ENCODE measurements around the gene OR52N4.
"Not testable (repeated sequence)": the region's sequence is repeated elsewhere in the genome, so short reads cannot be mapped to it uniquely, and the experiment has no call there.

Gene OR52N4

GRCh38 chr11:5753943-5754342 lies at the start of gene OR52N4:
Gene OR52N4, plus strand, starts transcription at chr11:5754243. Its CDS starts 498 bp downstream, at chr11:5754741.
- no peak for DNase-seq

DNA sequence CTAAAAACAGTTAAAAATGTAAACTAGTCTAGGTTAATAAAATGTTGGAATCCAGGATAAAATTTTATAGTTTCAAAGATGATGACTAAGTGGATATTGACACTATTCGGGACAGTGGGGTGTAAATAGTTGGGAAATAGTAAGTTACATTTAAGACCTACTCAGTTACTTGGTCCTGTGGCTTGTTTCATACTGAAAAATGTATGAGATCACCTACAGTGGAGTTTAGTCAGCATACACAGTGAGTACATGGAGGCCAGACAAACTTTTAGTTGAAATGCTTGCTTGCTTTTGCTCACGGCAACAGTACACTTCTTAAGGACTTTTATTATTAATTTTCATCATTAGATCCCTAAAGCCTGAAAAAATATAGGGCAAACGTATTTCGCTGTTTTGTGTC lies 48.4 kb upstream of the OR52N4 start:
- DNase-seq, result no peak

DNA sequence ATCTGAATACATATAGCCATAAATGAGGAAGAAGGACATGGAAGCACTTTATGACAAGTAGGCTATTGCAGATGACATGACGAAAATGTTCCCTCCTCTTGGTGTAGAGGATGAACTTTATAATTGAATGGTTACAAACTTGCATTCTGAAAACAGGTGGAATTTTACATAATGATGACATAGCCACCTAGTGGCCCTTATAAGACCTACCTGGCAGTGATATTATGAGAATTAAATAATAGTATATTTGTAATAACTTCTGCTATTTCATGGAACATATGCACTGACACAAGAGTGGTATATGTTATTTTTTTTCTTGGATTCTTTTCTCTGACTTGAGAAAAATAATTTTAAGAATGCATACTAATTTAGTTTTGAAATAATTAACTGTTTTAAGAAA lies 41.5 kb upstream of the OR52N4 start:
- DNase-seq, result no peak

DNA sequence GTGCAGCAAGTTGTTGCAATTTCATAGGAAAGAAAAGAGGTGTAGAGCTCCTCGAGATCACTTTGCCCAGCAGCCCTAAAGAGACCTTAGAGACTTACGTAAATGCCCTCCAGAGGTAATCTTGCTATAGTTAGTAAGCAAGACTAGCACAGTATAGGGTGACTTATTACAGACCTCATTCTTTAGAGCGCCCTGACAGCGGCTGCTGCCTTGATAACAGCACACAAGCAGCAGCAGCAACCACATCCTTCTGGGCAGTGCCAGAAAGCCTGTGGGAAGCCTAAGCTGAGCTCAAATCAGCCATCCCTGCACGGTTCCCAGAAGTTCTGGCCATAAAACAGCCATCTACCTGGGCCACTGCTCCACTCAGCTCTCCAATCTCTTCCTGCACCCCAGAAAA lies 40.3 kb upstream of the OR52N4 start:
- DNase-seq, result no peak

DNA sequence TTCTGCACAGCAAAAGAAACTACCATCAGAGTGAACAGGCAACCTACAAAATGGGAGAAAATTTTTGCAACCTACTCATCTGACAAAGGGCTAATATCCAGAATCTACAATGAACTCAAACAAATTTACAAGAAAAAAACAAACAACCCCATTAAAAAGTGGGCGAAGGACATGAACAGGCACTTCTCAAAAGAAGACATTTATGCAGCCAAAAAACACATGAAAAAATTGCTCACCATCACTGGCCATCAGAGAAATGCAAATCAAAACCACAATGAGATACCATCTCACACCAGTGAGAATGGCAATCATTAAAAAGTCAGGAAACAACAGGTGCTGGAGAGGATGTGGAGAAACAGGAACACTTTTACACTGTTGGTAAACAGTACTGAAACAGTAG lies 37.5 kb upstream of the OR52N4 start:
- not testable (repeated sequence) for DNase-seq

- DNase-seq, result no peak
Measured at GRCh38 chr11:5719703-5720495, 34.1 kb upstream of the OR52N4 start.

DNA sequence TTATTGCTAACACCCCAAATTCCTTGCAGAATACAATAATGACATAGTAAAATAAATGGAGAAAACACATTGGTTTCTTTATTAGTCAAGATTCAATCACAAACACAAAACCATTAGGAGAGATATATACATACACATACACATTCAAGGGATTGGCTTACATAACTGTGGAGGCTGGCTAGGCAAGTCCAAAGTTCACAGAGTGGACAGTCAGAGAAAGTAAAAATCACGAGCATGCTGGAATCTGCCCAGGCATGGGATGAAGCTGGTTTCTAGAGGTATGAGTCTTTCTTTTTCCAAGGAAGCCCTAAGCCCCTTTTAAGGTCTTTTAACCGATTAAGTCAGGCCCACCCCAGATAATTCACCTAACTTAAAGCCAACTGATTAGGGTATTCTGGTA lies 31.4 kb upstream of the OR52N4 start:
- DNase-seq, result no peak

GRCh38 chr11:5726351-5726750 lies 27.7 kb upstream of the OR52N4 start:
- no peak for DNase-seq

- DNase-seq, result no peak
Measured at GRCh38 chr11:5727691-5728090, 26.4 kb upstream of the OR52N4 start.

DNA sequence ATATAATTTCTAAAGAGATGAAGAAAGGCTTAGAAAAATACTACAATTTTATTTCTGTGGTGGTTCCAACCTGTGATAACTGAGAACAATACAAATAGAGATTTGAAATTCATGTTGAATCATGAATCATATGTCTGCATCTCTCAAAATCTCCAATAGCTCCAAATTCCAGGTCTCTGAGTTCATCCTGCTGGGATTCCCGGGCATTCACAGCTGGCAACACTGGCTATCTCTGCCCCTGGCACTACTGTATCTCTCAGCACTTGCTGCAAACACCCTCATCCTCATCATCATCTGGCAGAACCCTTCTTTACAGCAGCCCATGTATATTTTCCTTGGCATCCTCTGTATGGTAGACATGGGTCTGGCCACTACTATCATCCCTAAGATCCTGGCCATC lies 17.6 kb upstream of the OR52N4 start, which contains the start of gene OR56B1:
OR56B1 (plus strand) TSS at position 53 of the 400 bp plus-strand sequence; CDS start at position 122, 69 bp downstream.
- no peak for DNase-seq

GRCh38 chr11:5737091-5737490 lies 17.0 kb upstream of the OR52N4 start:
- no peak for DNase-seq

GRCh38 chr11:5737670-5738392 lies 16.2 kb upstream of the OR52N4 start:
- DNase-seq, result no peak

DNA sequence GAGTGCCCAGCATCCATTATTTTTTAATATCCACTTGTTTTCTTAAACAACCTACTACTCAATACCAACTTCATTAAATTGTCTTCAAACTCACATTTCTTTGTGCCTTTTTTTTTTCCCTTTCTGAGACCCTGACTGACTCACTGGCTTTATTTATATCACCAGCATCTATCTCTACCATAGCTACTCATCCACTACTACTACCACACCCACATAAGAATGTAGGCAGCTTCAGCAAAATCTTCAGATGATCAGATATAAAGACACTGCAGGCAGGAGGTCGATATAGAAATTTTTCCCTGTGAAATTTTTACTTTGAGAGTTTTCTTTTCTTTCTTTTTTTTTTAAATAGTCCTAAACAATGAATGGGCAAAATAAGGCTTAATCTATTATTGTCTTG lies 15.6 kb upstream of the OR52N4 start:
- no peak for DNase-seq

DNA sequence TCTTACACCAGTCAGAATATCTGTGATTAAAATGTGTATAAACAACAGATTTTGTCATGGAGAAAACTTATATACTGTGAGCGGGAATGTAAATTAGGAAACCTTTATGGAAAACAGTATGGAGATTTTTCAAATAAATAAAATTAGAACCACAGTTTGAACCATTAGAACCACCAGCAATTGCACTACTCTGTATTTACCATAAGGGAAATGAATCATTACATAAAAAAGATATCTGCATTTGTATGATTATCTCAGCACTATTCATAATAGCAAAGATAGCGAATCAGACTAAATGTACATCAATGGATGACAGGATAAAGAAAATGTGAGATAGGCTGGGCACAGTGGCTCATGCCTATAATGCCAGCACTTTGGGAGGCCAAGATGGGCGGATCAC lies 7.4 kb upstream of the OR52N4 start:
- DNase-seq, result no peak

DNA sequence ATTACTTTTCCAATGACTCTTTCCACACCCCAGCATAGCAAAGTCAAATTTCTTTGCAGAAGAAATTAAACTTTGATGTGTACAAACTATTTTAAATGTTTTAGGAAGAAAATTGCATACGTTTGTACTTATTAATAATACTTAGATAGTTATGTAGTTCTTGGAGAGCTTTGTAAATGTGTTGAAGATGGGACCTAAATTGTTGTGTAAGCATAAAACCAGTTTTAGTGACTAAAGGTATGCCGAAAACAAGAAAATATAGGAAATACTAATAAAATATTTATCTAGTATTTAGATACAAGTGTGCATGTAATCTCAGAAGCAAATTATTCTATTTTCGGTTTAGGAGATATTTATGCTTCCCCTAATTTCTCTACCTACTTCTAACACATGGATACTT lies 4.2 kb upstream of the OR52N4 start:
- DNase-seq, result no peak

- DNase-seq, result no peak
Measured at GRCh38 chr11:5767056-5767455, 13.0 kb downstream of the OR52N4 start.

DNA sequence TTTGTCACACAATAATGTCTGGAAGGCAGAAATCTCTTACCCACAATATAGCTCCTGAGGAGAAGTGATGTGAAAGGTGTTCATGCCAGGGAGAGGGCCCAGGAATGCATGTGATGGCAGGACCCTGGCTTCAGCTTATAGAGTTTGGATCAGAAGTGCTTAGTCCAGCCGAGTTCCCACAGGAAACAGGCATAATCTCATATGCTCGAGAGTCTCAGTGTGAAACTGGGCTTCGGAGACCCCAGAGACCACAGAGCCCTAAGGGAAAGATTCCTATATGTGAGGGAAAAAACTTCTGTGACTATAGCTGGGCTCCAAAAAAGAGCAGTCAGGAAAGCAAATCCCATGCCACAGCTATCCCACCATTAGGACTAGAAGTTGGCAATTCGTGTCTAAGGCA lies 29.2 kb downstream of the OR52N4 start, which contains the start of gene OR52N5:
OR52N5 (minus strand) TSS at position 101 of the 400 bp plus-strand sequence. CDS start 4,721 bp downstream, outside the sequence.
- DNase-seq, result no peak

GRCh38 chr11:5791165-5791564 lies 37.1 kb downstream of the OR52N4 start, which contains the start of gene OR52N1:
Gene OR52N1, minus strand, starts transcription at chr11:5791265. Its CDS starts 2,449 bp downstream, at chr11:5788816.
- no peak for DNase-seq

DNA sequence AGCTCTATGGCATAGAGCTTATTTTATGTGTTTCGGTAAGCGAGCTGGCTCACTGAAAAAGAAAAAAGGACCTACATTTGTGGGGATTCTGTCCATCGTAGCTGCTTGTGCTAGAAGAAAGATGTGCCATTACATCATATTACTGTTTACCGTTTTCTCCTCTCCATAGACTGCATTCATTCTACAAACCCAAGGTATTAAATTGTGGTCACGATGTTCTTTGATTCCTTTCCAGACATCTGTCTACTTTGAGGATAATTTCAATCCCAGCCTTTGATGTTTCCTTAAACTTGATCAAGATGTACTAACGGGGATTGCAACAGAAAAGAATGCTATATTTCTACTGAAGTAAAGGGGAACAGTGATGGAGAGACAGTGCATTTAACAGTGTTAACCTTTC lies 42.5 kb downstream of the OR52N4 start:
- no peak for DNase-seq

DNA sequence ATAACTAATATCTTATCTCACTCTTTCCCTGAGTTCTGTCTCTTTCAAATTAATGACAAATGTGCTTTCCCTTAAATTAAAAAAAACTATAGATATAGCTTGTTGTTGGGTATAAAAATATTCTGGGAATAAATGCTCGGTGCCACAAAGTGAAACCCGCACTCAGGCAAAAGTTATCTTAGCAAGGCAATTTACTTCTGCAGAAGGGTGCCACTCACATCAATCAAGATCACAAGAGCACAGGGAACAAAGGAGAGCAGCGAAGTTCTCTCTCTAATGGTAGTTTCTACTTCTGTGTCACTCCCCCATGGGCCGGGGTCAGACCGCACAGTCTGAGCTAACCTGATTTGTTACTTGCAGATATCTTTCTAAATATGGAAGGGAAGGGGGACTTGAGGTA lies 49.9 kb downstream of the OR52N4 start:
- no peak for DNase-seq

All from hippocampal formation (tissue), 2 donors.